PC-3 (cell line): ENCODE measurements around the gene GPC2. TPM values are rescaled to one million over a fixed set of nuclear protein-coding genes. Genes with fewer than 3 reads are reported as not detected.

Experiments
- ATAC-seq: fragments of 200-7000 bp; cut with Tn5 transposase; 2 replicates; pipeline ENCODE4 v1.9.1; 2020; ENCODE audit warnings: mild to moderate bottlenecking, moderate library complexity
- BruUV-seq: library from RNA; stranded (reverse); fragments of 400-500 nt; replicated peaks from 2 replicates; lab custom pipeline; 2021; lab: Mats Ljungman, UMichigan
- CTCF ChIA-PET: fragments of 300-600 bp; sonication (Branson Sonifier 250); formaldehyde crosslinking; loops from one replicate; lab custom pipeline; 2022; ENCODE audit warnings: antibody characterized with exemption; lab: Charles Lee
- POLR2A ChIA-PET: fragments of 300-600 bp; sonication (Branson Sonifier 250); formaldehyde crosslinking; loops from one replicate; lab custom pipeline; 2022; ENCODE audit warnings: antibody characterized with exemption; ENCODE audit not compliant: unreplicated experiment; lab: Charles Lee
- DNase-seq: peaks from one replicate; pipeline ENCODE4 v3.0.0-alpha.2; 2015
- H2AFZ ChIP-seq: fragments of 300-600 bp; sonication (generic); 2 replicates; pipeline ENCODE4 v1.6.0; 2016; ENCODE audit warnings: antibody characterized with exemption, low read length
- H3F3A ChIP-seq: fragments of 300-600 bp; sonication (generic); one replicate; pipeline ENCODE4 v1.6.0; 2017; ENCODE audit warnings: antibody characterized with exemption, low read length, control low read depth, mild to moderate bottlenecking; ENCODE audit not compliant: unreplicated experiment
- H3K27ac ChIP-seq: fragments of 300-600 bp; sonication (generic); 2 replicates; pipeline ENCODE4 v1.5.1; 2016; ENCODE audit warnings: mild to moderate bottlenecking, low read length
- H3K27me3 ChIP-seq: fragments of 300-600 bp; sonication (generic); 2 replicates; pipeline ENCODE4 v1.6.1; 2016; ENCODE audit warnings: low read length, mixed read lengths
- H3K36me3 ChIP-seq: fragments of 300-600 bp; sonication (generic); 2 replicates; pipeline ENCODE4 v1.6.1; 2016; ENCODE audit warnings: low read depth, mixed run types, low read length, mixed read lengths
- H3K4me1 ChIP-seq: fragments of 300-600 bp; sonication (generic); 2 replicates; pipeline ENCODE4 v1.5.1; 2016; ENCODE audit warnings: low read length; ENCODE audit not compliant: insufficient read depth
- H3K4me2 ChIP-seq: fragments of 300-600 bp; sonication (generic); 2 replicates; pipeline ENCODE4 v1.6.0; 2016; ENCODE audit warnings: low read length
- H3K4me3 ChIP-seq: fragments of 300-600 bp; sonication (generic); 2 replicates; pipeline ENCODE4 v1.5.1; 2016; ENCODE audit warnings: mild to moderate bottlenecking, low read length, mixed read lengths
- H3K79me2 ChIP-seq: fragments of 300-600 bp; sonication (generic); 2 replicates; pipeline ENCODE4 v1.6.1; 2017; ENCODE audit warnings: low read length, mixed read lengths
- H3K9ac ChIP-seq: fragments of 300-600 bp; sonication (generic); 2 replicates; pipeline ENCODE4 v1.6.0; 2016; ENCODE audit warnings: mild to moderate bottlenecking, low read length
- H3K9me2 ChIP-seq: fragments of 300-600 bp; sonication (generic); replicated peaks from 2 replicates; pipeline ENCODE4 v1.6.1; 2016; ENCODE audit warnings: mixed run types, low read length, mixed read lengths
- H3K9me3 ChIP-seq: fragments of 300-600 bp; sonication (generic); 2 replicates; pipeline ENCODE4 v1.6.1; 2016; ENCODE audit warnings: low read length, mixed read lengths
- H4K20me1 ChIP-seq: fragments of 300-600 bp; sonication (generic); 2 replicates; pipeline ENCODE4 v1.6.1; 2016; ENCODE audit warnings: low read length, mixed read lengths
- CTCF ChIP-seq: fragments of 300-600 bp; sonication (generic); conservative IDR thresholded peaks from 2 replicates; pipeline ENCODE4 v1.5.1; 2017; ENCODE audit warnings: antibody characterized with exemption, low read depth, mild to moderate bottlenecking, low read length
- EZH2 ChIP-seq: fragments of 300-600 bp; sonication (generic); IDR thresholded peaks from one replicate; pipeline ENCODE4 v1.6.1; 2017; ENCODE audit warnings: antibody characterized with exemption, mild to moderate bottlenecking, low read length; ENCODE audit not compliant: unreplicated experiment
- EZH2phosphoT487 ChIP-seq: fragments of 300-600 bp; sonication (generic); IDR thresholded peaks from 2 replicates; pipeline ENCODE4 v1.6.1; 2018; ENCODE audit warnings: mild to moderate bottlenecking, antibody characterized with exemption, low read length, borderline replicate concordance
- intact Hi-C: fragments of 100-400 bp; cut with micrococcal nuclease; formaldehyde crosslinking; loops from 2 replicates; pipeline ENCODE4 v1.9.0; 2023
- total RNA-seq: library from RNA; depleted of rRNA; stranded (reverse); fragments of >200 nt; gene quantifications from 2 replicates; pipeline ENCODE4 v1.2.3, GENCODE V29; 2014

The GPC2 gene
- total RNA-seq, 1 experiment from 2014 or later = 1.6 TPM

GRCh38 chr7:100122568-100122967 lies 54.6 kb downstream of the GPC2 start:
- H3K27ac ChIP-seq = no peak overlapping the region
- no peak overlapping the region for H3K4me2 ChIP-seq
- no peak for DNase-seq
- H3K4me1 ChIP-seq = peaks cover 13% of the 10 kb centered on the region; the same call in 1 of the 2 replicates
- no peaks in the 10 kb centered on the region for H3K36me3 ChIP-seq
- ChIA-PET POLR2A (no interaction called here), CTCF (no interaction called here)
- H3K9me2 ChIP-seq = no peaks in the 10 kb centered on the region
- BruUV-seq = no TSS peak
- no peaks in the 10 kb centered on the region for H3K9me3 ChIP-seq
- TF ChIP-seq EZH2 (no peak), CTCF (no peak), EZH2phosphoT487 (no peak)
- H3K4me3 ChIP-seq = no peak overlapping the region
- peaks cover 21% of the 10 kb centered on the region for H3K79me2 ChIP-seq
- no peaks in the 10 kb centered on the region for H3F3A ChIP-seq
- no peak overlapping the region for H3K9ac ChIP-seq
- H4K20me1 ChIP-seq = no peaks in the 10 kb centered on the region
- intact Hi-C loops = no loop called here
- ATAC-seq = no peak
- H3K27me3 ChIP-seq = no peaks in the 10 kb centered on the region
- H2AFZ ChIP-seq = no peak overlapping the region

GRCh38 chr7:100122067-100122466 lies 55.1 kb downstream of the GPC2 start:
- no peaks in the 10 kb centered on the region for H3K36me3 ChIP-seq
- H3K9me3 ChIP-seq = no peaks in the 10 kb centered on the region
- intact Hi-C loops = no loop called here
- H3K79me2 ChIP-seq = peaks cover 21% of the 10 kb centered on the region
- no peak overlapping the region for H3K9ac ChIP-seq
- TF ChIP-seq CTCF (no peak), EZH2 (no peak), EZH2phosphoT487 (no peak)
- no peak overlapping the region for H3K4me2 ChIP-seq
- peaks cover 13% of the 10 kb centered on the region; the same call in 1 of the 2 replicates for H3K4me1 ChIP-seq
- ATAC-seq (no peak), DNase-seq (no peak)
- H3K27ac ChIP-seq = no peak overlapping the region
- H3K4me3 ChIP-seq = no peak overlapping the region
- no peaks in the 10 kb centered on the region for H3F3A ChIP-seq
- no peak overlapping the region for H2AFZ ChIP-seq
- no TSS peak for BruUV-seq
- H3K27me3 ChIP-seq = no peaks in the 10 kb centered on the region
- H3K9me2 ChIP-seq = no peaks in the 10 kb centered on the region
- ChIA-PET CTCF (no interaction called here), POLR2A (no interaction called here)
- H4K20me1 ChIP-seq = no peaks in the 10 kb centered on the region

GRCh38 chr7:100120733-100121036 lies 56.5 kb downstream of the GPC2 start:
- peaks cover 13% of the 10 kb centered on the region; the same call in 1 of the 2 replicates for H3K4me1 ChIP-seq
- H3K36me3 ChIP-seq = no peaks in the 10 kb centered on the region
- DNase-seq = no peak
- H3K27me3 ChIP-seq = no peaks in the 10 kb centered on the region
- no peaks in the 10 kb centered on the region for H3K9me2 ChIP-seq
- H3F3A ChIP-seq = no peaks in the 10 kb centered on the region
- ChIA-PET CTCF (no interaction called here), POLR2A (no interaction called here)
- ATAC-seq = no peak
- no peak overlapping the region for H2AFZ ChIP-seq
- TF ChIP-seq CTCF (no peak), EZH2 (no peak), EZH2phosphoT487 (no peak)
- no peak overlapping the region for H3K27ac ChIP-seq
- peak overlapping the region; percentile 97 for H3K4me2 ChIP-seq
- BruUV-seq = no TSS peak
- no peaks in the 10 kb centered on the region for H3K9me3 ChIP-seq
- peaks cover 16% of the 10 kb centered on the region for H3K79me2 ChIP-seq
- no peaks in the 10 kb centered on the region for H4K20me1 ChIP-seq
- intact Hi-C loops = no loop called here
- peak overlapping the region; percentile 98 for H3K4me3 ChIP-seq
- H3K9ac ChIP-seq = no peak overlapping the region; the same call in 1 of the 2 replicates
